GM12874 (cell line): ENCODE data around the gene DIMT1.

Experiments used
- CTCF ChIP-seq: IDR thresholded peaks from 2 replicates; pipeline ENCODE4 v1.5.1; 2011; ENCODE audit warnings: low read depth, mild to moderate bottlenecking, control low read depth, low read length, moderate library complexity; ENCODE audit not compliant: insufficient read depth

The DIMT1 gene

DNA sequence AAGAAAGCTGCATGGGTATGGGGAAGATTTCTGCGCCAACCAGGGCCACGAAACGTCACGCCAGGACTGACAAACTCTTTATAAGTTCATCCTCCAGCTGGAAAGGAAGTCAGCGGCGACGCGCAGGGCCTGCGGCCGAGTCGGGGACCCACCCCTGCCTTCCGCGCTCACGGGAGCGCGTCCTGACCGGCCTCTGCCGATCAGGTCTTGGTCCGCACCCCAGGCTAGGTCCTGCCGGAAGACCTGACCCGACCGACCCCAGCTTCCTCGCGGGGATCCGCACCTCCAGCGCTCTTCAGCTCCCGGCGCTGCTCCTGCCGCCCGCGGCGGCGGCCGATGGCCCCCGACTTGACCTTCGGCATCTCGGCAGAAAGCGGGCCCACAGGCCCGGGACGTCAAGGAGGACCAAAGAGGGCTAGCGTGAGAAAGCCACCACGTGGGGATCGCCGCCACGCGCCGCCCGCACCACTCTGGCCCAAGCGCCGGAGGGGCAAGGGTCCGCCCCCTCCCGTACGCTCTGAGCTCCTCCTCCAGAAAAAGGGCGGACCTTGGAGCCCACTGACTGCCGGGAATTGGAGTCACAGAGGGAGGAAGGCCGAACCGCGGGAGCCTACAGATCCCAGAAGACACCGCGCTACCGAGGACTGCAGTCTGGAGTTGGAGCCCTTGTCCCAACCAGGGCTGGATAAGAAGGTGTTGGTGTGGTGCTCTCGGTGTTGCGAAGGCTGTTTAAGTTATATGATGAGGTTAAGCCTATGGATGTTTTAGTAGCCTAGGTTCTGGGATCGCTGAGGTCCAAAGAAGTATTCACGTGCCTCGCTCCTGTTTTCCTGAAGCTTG is at the start of gene DIMT1:
Gene DIMT1 (minus strand): TSS at position 495 of the 840 bp plus-strand sequence. CDS start 133 bp downstream, at position 362.
- no peak for TF ChIP-seq CTCF

DNA sequence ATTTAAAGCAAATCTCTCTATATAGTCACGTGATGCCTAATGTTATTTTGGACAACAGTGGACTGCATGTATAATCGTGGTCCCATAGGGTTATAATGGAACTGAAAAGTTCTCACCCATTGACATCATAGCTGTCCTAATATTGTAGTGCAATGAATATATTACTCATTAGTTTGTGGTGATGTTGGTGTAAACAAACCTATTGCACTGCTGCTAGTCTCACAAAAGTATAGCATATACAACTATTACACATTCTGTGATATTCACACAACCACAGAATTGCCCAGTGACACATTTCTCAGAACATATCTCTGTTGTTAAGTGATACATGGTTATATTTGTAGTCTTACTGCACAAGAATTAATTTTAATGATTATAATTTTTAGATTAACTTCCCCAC is 46.6 kb upstream of the DIMT1 start:
- TF ChIP-seq CTCF, result no peak

- no peak for TF ChIP-seq CTCF
Measured at GRCh38 chr5:62448528-62448927, 44.8 kb upstream of the DIMT1 start.

- TF ChIP-seq CTCF, result no peak
Measured at GRCh38 chr5:62432621-62433064, 28.9 kb upstream of the DIMT1 start.

- TF ChIP-seq CTCF, result no peak
Measured at GRCh38 chr5:62431735-62432620, 28.3 kb upstream of the DIMT1 start.

GRCh38 chr5:62424763-62425162 is 21.1 kb upstream of the DIMT1 start:
- no peak for TF ChIP-seq CTCF

DNA sequence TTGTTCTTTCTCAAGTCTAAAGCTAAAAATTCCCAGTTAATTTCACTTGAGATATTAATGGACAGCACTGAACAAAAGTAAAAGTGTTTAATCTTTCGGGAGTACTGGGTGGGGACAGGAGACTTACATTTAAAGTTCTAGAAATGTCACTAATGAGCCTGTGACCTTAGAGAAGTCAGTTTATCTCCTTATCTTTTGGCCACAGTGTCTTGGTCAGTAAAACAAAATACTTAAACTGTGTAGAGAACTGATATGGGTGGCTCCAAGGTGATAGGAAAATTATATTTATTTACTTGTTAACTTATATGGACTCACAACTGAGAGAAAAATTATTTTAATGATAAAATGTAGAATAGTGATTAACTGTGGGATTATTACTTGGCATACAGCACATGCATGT is 17.7 kb upstream of the DIMT1 start:
- no peak for TF ChIP-seq CTCF
